ENCODE data around the gene GPHA2. TPM values are rescaled to one million over a fixed set of nuclear protein-coding genes. Genes with fewer than 3 reads are reported as not detected.

Gene GPHA2
- total and polyA plus RNA-seq, 2 of the 13 experiments (the other 11 are each of a cell fraction or from before 2014, with no cell fraction given), result 13.0 to 19.1 TPM

DNA sequence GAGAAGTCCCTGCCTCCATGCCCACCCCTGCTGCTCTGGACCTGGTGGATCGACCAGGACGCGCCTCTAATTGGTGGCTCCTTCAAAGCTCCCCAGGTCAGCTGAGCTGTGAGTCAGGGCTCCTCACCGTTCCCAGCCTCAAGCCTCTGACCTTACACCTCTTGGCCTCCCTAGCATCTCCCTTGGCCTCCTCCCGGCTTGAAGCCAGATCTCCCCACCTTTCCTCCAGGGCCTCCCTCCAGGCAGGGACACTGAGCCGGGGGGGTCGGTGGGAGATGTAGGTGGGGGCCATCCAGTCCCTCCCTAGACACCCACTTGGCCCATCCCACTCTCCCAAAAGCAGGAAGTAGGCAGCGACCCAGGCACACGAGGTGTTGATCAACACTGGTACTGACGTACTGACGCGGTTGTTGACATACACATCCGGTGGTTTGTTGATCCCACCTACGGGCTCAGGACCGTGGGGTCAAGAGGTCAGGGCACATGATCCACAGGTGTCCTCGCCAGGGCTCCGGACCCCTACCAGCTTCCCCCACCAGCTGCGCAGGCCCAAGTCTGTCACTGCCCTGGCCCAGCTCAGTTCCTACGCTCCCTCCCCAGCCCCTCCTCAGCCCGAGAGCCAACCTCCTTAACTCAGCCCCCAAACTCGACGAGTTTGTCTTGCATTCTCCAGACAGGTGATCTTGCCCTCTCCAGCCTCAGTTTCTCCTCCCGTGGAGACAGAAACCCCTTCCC is 19.5 kb downstream of the GPHA2 start (continued):
- TF ChIP-seq ETS1 (CRISPR knock-in tag; IDR thresholded peaks at IDR 0.05), result no peak
- TF ChIP-seq ZNF879 (CRISPR knock-in tag; IDR thresholded peaks at IDR 0.05), result no peak
- TF ChIP-seq ZNF577 (CRISPR knock-in tag; IDR thresholded peaks at IDR 0.05; ENCODE audit: borderline replicate concordance, low read depth), result no peak
- TF ChIP-seq SP4 (CRISPR knock-in tag; IDR thresholded peaks at IDR 0.05), result no peak
- TF ChIP-seq ZNF30 (CRISPR knock-in tag; IDR thresholded peaks at IDR 0.05), result no peak
- TF ChIP-seq, protein P1, sequence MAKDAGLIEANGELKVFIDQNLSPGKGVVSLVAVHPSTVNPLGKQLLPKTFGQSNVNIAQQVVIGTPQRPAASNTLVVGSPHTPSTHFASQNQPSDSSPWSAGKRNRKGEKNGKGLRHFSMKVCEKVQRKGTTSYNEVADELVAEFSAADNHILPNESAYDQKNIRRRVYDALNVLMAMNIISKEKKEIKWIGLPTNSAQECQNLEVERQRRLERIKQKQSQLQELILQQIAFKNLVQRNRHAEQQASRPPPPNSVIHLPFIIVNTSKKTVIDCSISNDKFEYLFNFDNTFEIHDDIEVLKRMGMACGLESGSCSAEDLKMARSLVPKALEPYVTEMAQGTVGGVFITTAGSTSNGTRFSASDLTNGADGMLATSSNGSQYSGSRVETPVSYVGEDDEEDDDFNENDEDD (CRISPR knock-in tag; IDR thresholded peaks at IDR 0.05; ENCODE audit: borderline replicate concordance), result no peak
- TF ChIP-seq YEATS2 (CRISPR knock-in tag; IDR thresholded peaks at IDR 0.05; ENCODE audit: borderline replicate concordance), result no peak
- no peak for TF ChIP-seq ADNP (CRISPR knock-in tag; IDR thresholded peaks at IDR 0.05)
- no peak for TF ChIP-seq ZFP36 (IDR thresholded peaks at IDR 0.05; ENCODE audit: borderline replicate concordance, low read depth, low read length, partially characterized antibody)
- TF ChIP-seq ZNF232 (CRISPR knock-in tag; IDR thresholded peaks at IDR 0.05; ENCODE audit: borderline replicate concordance), result no peak
- TF ChIP-seq ZNF446 (CRISPR knock-in tag; IDR thresholded peaks at IDR 0.05), result no peak
- TF ChIP-seq GLI4 (CRISPR knock-in tag; IDR thresholded peaks at IDR 0.05; ENCODE audit: borderline replicate concordance), result no peak
- no peak for TF ChIP-seq NR3C1 (CRISPR knock-in tag; IDR thresholded peaks at IDR 0.05)
- TF ChIP-seq WIZ (CRISPR knock-in tag; IDR thresholded peaks at IDR 0.05), result no peak
- TF ChIP-seq ZNF572 (CRISPR knock-in tag; IDR thresholded peaks at IDR 0.05), result peak; percentile 49; the same call in 1 of the 2 replicates
- TF ChIP-seq SPEN (CRISPR knock-in tag; IDR thresholded peaks at IDR 0.05; ENCODE audit: low read depth), result no peak
- no peak for TF ChIP-seq GTF2F1 (IDR thresholded peaks at IDR 0.05; ENCODE audit: low read length)
- 0 out of 2 replicates have a peak, but pooled peaks have one; percentile 11 for TF ChIP-seq SOX5 (CRISPR knock-in tag; IDR thresholded peaks at IDR 0.05; ENCODE audit: borderline replicate concordance)
- TF ChIP-seq NRL (CRISPR knock-in tag; IDR thresholded peaks at IDR 0.05; ENCODE audit: borderline replicate concordance), result no peak; the same call in 1 of the 2 replicates
- TF ChIP-seq ZNF543 (CRISPR knock-in tag; IDR thresholded peaks at IDR 0.05), result no peak
- TF ChIP-seq CBX1 (IDR thresholded peaks at IDR 0.05; ENCODE audit: low read depth), result no peak
- TF ChIP-seq ZNF781 (CRISPR knock-in tag; IDR thresholded peaks at IDR 0.05; ENCODE audit: borderline replicate concordance, not compliant biosample characterization), result no peak
- TF ChIP-seq NFIB (CRISPR knock-in tag; IDR thresholded peaks at IDR 0.05; ENCODE audit: borderline replicate concordance), result no peak
- no peak for TF ChIP-seq ZNF260 (CRISPR knock-in tag; IDR thresholded peaks at IDR 0.05; ENCODE audit: borderline replicate concordance, low read depth)
- TF ChIP-seq MXD1 (CRISPR knock-in tag; IDR thresholded peaks at IDR 0.05), result no peak
- no peak for TF ChIP-seq SRSF1 (optimal IDR thresholded peaks at IDR 0.05; ENCODE audit: low read depth, low read length)
- TF ChIP-seq CC2D1A (CRISPR knock-in tag; IDR thresholded peaks at IDR 0.05), result no peak
- peak; percentile 95 for TF ChIP-seq SIN3A (IDR thresholded peaks at IDR 0.05; ENCODE audit: borderline replicate concordance, low read depth, low read length)
- no peak for TF ChIP-seq MTF1 (CRISPR knock-in tag; IDR thresholded peaks at IDR 0.05)
- TF ChIP-seq ZNF546 (CRISPR knock-in tag; conservative IDR thresholded peaks at IDR 0.05), result no peak
- no peak for TF ChIP-seq PRPF4 (IDR thresholded peaks at IDR 0.05; ENCODE audit: low read depth, low read length, poor library complexity, severe bottlenecking)

Data from HepG2 (cell line).